Measurements from ENCODE around the gene PCP2. TPM values are rescaled to one million over a fixed set of nuclear protein-coding genes. Genes with fewer than 3 reads are reported as not detected.

Gene PCP2
- total RNA-seq, 1 donor, result 0.63 TPM

- no peak overlapping the region for H3K4me3 ChIP-seq (ENCODE audit: low read length)
- no peaks in the 10 kb centered on the region for H3K4me1 ChIP-seq (ENCODE audit: insufficient read depth, low read length)
- no peaks in the 10 kb centered on the region for H3K27me3 ChIP-seq (ENCODE audit: insufficient read depth, low read length)
- no peaks in the 10 kb centered on the region for H3K9me3 ChIP-seq (ENCODE audit: low read depth, low read length)
Measured at GRCh38 chr19:7607212-7607873, 26.2 kb downstream of the PCP2 start.

GRCh38 chr19:7606289-7606688 is 27.2 kb downstream of the PCP2 start:
- Histone ChIP-seq H3K4me1 (ENCODE audit: insufficient read depth, low read length) (no peaks in the 10 kb centered on the region), H3K9me3 (ENCODE audit: low read depth, low read length) (no peaks in the 10 kb centered on the region), H3K4me3 (ENCODE audit: low read length) (no peak overlapping the region), H3K27me3 (ENCODE audit: insufficient read depth, low read length) (no peaks in the 10 kb centered on the region)

GRCh38 chr19:7605490-7606222 is 27.9 kb downstream of the PCP2 start:
- Histone ChIP-seq H3K9me3 (ENCODE audit: low read depth, low read length) (no peaks in the 10 kb centered on the region), H3K4me3 (ENCODE audit: low read length) (no peak overlapping the region), H3K27me3 (ENCODE audit: insufficient read depth, low read length) (no peaks in the 10 kb centered on the region), H3K4me1 (ENCODE audit: insufficient read depth, low read length) (no peaks in the 10 kb centered on the region)

- Histone ChIP-seq H3K4me1 (ENCODE audit: insufficient read depth, low read length) (no peaks in the 10 kb centered on the region), H3K9me3 (ENCODE audit: low read depth, low read length) (no peaks in the 10 kb centered on the region), H3K27me3 (ENCODE audit: insufficient read depth, low read length) (no peaks in the 10 kb centered on the region), H3K4me3 (ENCODE audit: low read length) (no peak overlapping the region)
Measured at GRCh38 chr19:7603919-7604318, 29.6 kb downstream of the PCP2 start.

GRCh38 chr19:7602935-7603497 is 30.5 kb downstream of the PCP2 start:
- Histone ChIP-seq H3K4me1 (ENCODE audit: insufficient read depth, low read length) (no peaks in the 10 kb centered on the region), H3K4me3 (ENCODE audit: low read length) (no peak overlapping the region), H3K27me3 (ENCODE audit: insufficient read depth, low read length) (peaks cover 3% of the 10 kb centered on the region), H3K9me3 (ENCODE audit: low read depth, low read length) (no peaks in the 10 kb centered on the region)

GRCh38 chr19:7602240-7602934 is 31.1 kb downstream of the PCP2 start:
- Histone ChIP-seq H3K27me3 (ENCODE audit: insufficient read depth, low read length) (peaks cover 9% of the 10 kb centered on the region), H3K9me3 (ENCODE audit: low read depth, low read length) (no peaks in the 10 kb centered on the region), H3K4me3 (ENCODE audit: low read length) (no peak overlapping the region), H3K4me1 (ENCODE audit: insufficient read depth, low read length) (no peaks in the 10 kb centered on the region)

GRCh38 chr19:7600721-7601120 is 32.8 kb downstream of the PCP2 start:
- Histone ChIP-seq H3K4me3 (ENCODE audit: low read length) (no peak overlapping the region), H3K4me1 (ENCODE audit: insufficient read depth, low read length) (peaks cover 8% of the 10 kb centered on the region), H3K27me3 (ENCODE audit: insufficient read depth, low read length) (peaks cover 19% of the 10 kb centered on the region), H3K9me3 (ENCODE audit: low read depth, low read length) (no peaks in the 10 kb centered on the region)

- Histone ChIP-seq H3K27me3 (ENCODE audit: insufficient read depth, low read length) (peaks cover 35% of the 10 kb centered on the region), H3K4me3 (ENCODE audit: low read length) (no peak overlapping the region), H3K4me1 (ENCODE audit: insufficient read depth, low read length) (peaks cover 8% of the 10 kb centered on the region), H3K9me3 (ENCODE audit: low read depth, low read length) (no peaks in the 10 kb centered on the region)
Measured at GRCh38 chr19:7598180-7598579, 35.3 kb downstream of the PCP2 start.

- Histone ChIP-seq H3K27me3 (ENCODE audit: insufficient read depth, low read length) (peaks cover 35% of the 10 kb centered on the region), H3K4me3 (ENCODE audit: low read length) (no peak overlapping the region), H3K4me1 (ENCODE audit: insufficient read depth, low read length) (peaks cover 8% of the 10 kb centered on the region), H3K9me3 (ENCODE audit: low read depth, low read length) (no peaks in the 10 kb centered on the region)
Measured at GRCh38 chr19:7597689-7598088, 35.8 kb downstream of the PCP2 start.

- no peak overlapping the region for H3K4me3 ChIP-seq (ENCODE audit: low read length)
- peaks cover 35% of the 10 kb centered on the region for H3K27me3 ChIP-seq (ENCODE audit: insufficient read depth, low read length)
- peaks cover 8% of the 10 kb centered on the region for H3K4me1 ChIP-seq (ENCODE audit: insufficient read depth, low read length)
- H3K9me3 ChIP-seq (ENCODE audit: low read depth, low read length), result no peaks in the 10 kb centered on the region
Measured at GRCh38 chr19:7596211-7596937, 37.1 kb downstream of the PCP2 start.

GRCh38 chr19:7595466-7596133 is 37.9 kb downstream of the PCP2 start, which contains the start of gene CAMSAP3:
CAMSAP3 (plus strand) TSS chr19:7595863; CDS start chr19:7596003, 140 bp downstream.
- Histone ChIP-seq H3K27me3 (ENCODE audit: insufficient read depth, low read length) (peaks cover 35% of the 10 kb centered on the region), H3K4me3 (ENCODE audit: low read length) (no peak within 1 kb of the TSS), H3K4me1 (ENCODE audit: insufficient read depth, low read length) (peaks cover 8% of the 10 kb centered on the region), H3K9me3 (ENCODE audit: low read depth, low read length) (no peaks in the 10 kb centered on the region)

- Histone ChIP-seq H3K4me3 (ENCODE audit: low read length) (no peak overlapping the region), H3K9me3 (ENCODE audit: low read depth, low read length) (no peaks in the 10 kb centered on the region), H3K27me3 (ENCODE audit: insufficient read depth, low read length) (peaks cover 14% of the 10 kb centered on the region), H3K4me1 (ENCODE audit: insufficient read depth, low read length) (no peaks in the 10 kb centered on the region)
Measured at GRCh38 chr19:7590256-7590655, 43.3 kb downstream of the PCP2 start.

GRCh38 chr19:7589822-7590221 is 43.7 kb downstream of the PCP2 start:
- no peaks in the 10 kb centered on the region for H3K9me3 ChIP-seq (ENCODE audit: low read depth, low read length)
- peaks cover 10% of the 10 kb centered on the region for H3K27me3 ChIP-seq (ENCODE audit: insufficient read depth, low read length)
- no peak overlapping the region for H3K4me3 ChIP-seq (ENCODE audit: low read length)
- no peaks in the 10 kb centered on the region for H3K4me1 ChIP-seq (ENCODE audit: insufficient read depth, low read length)

GRCh38 chr19:7582446-7582845 is 51.1 kb downstream of the PCP2 start:
- Histone ChIP-seq H3K9me3 (ENCODE audit: low read depth, low read length) (no peaks in the 10 kb centered on the region), H3K4me1 (ENCODE audit: insufficient read depth, low read length) (no peaks in the 10 kb centered on the region), H3K27me3 (ENCODE audit: insufficient read depth, low read length) (no peaks in the 10 kb centered on the region), H3K4me3 (ENCODE audit: low read length) (no peak overlapping the region)
